HepG2 (cell line): ENCODE data around the gene SLC5A6.

Source experiments
- ATF7 ChIP-seq, 2 experiments: fragments of 450-650 bp in 1 of 2; sonication (generic) in 1 of 2; formaldehyde crosslinking in 1 of 2; IDR thresholded peaks; 2 replicates each; pipeline versions ENCODE4 v1.4.0 to v1.6.1; 2016 to 2020; ENCODE audit warnings: antibody characterized with exemption in 1 of 2, mild to moderate bottlenecking in 1 of 2, missing genetic modification reagents in 1 of 2
- BHLHE40 ChIP-seq: IDR thresholded peaks from 2 replicates; pipeline ENCODE4 v1.6.1; 2011; ENCODE audit warnings: low read length, improper control_type of control experiment
- CBX2 ChIP-seq, 2 experiments: fragments of 200-600 bp in 1 of 2; sonication (generic); formaldehyde crosslinking in 1 of 2; IDR thresholded peaks; 2 replicates each; pipeline versions ENCODE4 v1.7.0 to v1.8.1; 2018 to 2022; ENCODE audit warnings: low read depth in 2 of 2, low read length in 1 of 2, mild to moderate bottlenecking in 1 of 2, missing genetic modification reagents in 1 of 2
- CTCF ChIP-seq: sonication (generic); formaldehyde crosslinking; IDR thresholded peaks from 2 replicates; pipeline ENCODE4 v1.5.0; 2020; ENCODE audit warnings: mild to moderate bottlenecking, missing genetic modification reagents, moderate library complexity
- MXI1 ChIP-seq: IDR thresholded peaks from 3 replicates; pipeline ENCODE4 v1.6.1; 2012; ENCODE audit warnings: low read depth, low read length, inconsistent platforms, borderline replicate concordance
- SRSF1 ChIP-seq: fragments of 200-400 bp; formaldehyde crosslinking; optimal IDR thresholded peaks from 2 replicates; pipeline ENCODE3; 2017; ENCODE audit warnings: mild to moderate bottlenecking, low read depth, low read length, moderate library complexity
- TARDBP ChIP-seq: sonication (generic); formaldehyde crosslinking; IDR thresholded peaks from 2 replicates; pipeline ENCODE4 v1.8.0; 2022; ENCODE audit warnings: mild to moderate bottlenecking, missing genetic modification reagents
- TEAD2 ChIP-seq: sonication (generic); formaldehyde crosslinking; IDR thresholded peaks from 2 replicates; pipeline ENCODE4 v1.9.0; 2021; ENCODE audit warnings: missing genetic modification reagents
- ZBTB8A ChIP-seq: sonication (generic); formaldehyde crosslinking; IDR thresholded peaks from 2 replicates; pipeline ENCODE4 v1.4.0; 2020; ENCODE audit warnings: mild to moderate bottlenecking, low read depth, missing genetic modification reagents, borderline replicate concordance
- ZNF564 ChIP-seq: sonication (generic); formaldehyde crosslinking; IDR thresholded peaks from 2 replicates; pipeline ENCODE4 v1.8.1; 2023; ENCODE audit warnings: mild to moderate bottlenecking, missing genetic modification reagents
- ZNF839 ChIP-seq: sonication (generic); formaldehyde crosslinking; IDR thresholded peaks from 2 replicates; pipeline ENCODE4 v1.4.0; 2020; ENCODE audit warnings: missing genetic modification reagents, mild to moderate bottlenecking, borderline replicate concordance
- TF ChIP-seq, protein P1 (sequence below), 2 experiments: fragments of 450-650 bp in 1 of 2; sonication (generic) in 1 of 2; formaldehyde crosslinking; IDR thresholded peaks; 2 replicates each; pipeline versions ENCODE4 v1.5.0 to v1.8.0; 2020 to 2022; ENCODE audit warnings: mild to moderate bottlenecking in 1 of 2, missing genetic modification reagents in 1 of 2
- TF ChIP-seq, protein P2 (sequence below): sonication (generic); formaldehyde crosslinking; IDR thresholded peaks from 2 replicates; pipeline ENCODE4 v1.4.0; 2020; ENCODE audit warnings: missing genetic modification reagents
- TF ChIP-seq, protein P3 (sequence below): IDR thresholded peaks from 2 replicates; pipeline ENCODE4 v1.6.1; 2012; ENCODE audit warnings: low read length, improper control_type of control experiment

- TF ChIP-seq BHLHE40 (no peak), TEAD2 (no peak), SRSF1 (no peak), ZBTB8A (CRISPR knock-in tag) (no peak), CTCF (no peak), TARDBP (no peak), MXI1 (no peak), ZNF564 (no peak), CBX2 (IDR thresholded peaks at IDR 0.05; ENCODE audit: low read depth, low read length) (no peak), CBX2 (CRISPR knock-in tag; IDR thresholded peaks at IDR 0.05; ENCODE audit: low read depth) (no peak), ATF7 (IDR thresholded peaks at IDR 0.05) (no peak), ATF7 (CRISPR knock-in tag; IDR thresholded peaks at IDR 0.05) (no peak), ZNF839 (CRISPR knock-in tag) (no peak)
- TF ChIP-seq, protein P1, sequence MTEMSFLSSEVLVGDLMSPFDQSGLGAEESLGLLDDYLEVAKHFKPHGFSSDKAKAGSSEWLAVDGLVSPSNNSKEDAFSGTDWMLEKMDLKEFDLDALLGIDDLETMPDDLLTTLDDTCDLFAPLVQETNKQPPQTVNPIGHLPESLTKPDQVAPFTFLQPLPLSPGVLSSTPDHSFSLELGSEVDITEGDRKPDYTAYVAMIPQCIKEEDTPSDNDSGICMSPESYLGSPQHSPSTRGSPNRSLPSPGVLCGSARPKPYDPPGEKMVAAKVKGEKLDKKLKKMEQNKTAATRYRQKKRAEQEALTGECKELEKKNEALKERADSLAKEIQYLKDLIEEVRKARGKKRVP (CRISPR knock-in tag; IDR thresholded peaks at IDR 0.05), result no peak
- TF ChIP-seq, protein P2, sequence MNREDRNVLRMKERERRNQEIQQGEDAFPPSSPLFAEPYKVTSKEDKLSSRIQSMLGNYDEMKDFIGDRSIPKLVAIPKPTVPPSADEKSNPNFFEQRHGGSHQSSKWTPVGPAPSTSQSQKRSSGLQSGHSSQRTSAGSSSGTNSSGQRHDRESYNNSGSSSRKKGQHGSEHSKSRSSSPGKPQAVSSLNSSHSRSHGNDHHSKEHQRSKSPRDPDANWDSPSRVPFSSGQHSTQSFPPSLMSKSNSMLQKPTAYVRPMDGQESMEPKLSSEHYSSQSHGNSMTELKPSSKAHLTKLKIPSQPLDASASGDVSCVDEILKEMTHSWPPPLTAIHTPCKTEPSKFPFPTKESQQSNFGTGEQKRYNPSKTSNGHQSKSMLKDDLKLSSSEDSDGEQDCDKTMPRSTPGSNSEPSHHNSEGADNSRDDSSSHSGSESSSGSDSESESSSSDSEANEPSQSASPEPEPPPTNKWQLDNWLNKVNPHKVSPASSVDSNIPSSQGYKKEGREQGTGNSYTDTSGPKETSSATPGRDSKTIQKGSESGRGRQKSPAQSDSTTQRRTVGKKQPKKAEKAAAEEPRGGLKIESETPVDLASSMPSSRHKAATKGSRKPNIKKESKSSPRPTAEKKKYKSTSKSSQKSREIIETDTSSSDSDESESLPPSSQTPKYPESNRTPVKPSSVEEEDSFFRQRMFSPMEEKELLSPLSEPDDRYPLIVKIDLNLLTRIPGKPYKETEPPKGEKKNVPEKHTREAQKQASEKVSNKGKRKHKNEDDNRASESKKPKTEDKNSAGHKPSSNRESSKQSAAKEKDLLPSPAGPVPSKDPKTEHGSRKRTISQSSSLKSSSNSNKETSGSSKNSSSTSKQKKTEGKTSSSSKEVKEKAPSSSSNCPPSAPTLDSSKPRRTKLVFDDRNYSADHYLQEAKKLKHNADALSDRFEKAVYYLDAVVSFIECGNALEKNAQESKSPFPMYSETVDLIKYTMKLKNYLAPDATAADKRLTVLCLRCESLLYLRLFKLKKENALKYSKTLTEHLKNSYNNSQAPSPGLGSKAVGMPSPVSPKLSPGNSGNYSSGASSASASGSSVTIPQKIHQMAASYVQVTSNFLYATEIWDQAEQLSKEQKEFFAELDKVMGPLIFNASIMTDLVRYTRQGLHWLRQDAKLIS (CRISPR knock-in tag), result no peak
- TF ChIP-seq, protein P3, sequence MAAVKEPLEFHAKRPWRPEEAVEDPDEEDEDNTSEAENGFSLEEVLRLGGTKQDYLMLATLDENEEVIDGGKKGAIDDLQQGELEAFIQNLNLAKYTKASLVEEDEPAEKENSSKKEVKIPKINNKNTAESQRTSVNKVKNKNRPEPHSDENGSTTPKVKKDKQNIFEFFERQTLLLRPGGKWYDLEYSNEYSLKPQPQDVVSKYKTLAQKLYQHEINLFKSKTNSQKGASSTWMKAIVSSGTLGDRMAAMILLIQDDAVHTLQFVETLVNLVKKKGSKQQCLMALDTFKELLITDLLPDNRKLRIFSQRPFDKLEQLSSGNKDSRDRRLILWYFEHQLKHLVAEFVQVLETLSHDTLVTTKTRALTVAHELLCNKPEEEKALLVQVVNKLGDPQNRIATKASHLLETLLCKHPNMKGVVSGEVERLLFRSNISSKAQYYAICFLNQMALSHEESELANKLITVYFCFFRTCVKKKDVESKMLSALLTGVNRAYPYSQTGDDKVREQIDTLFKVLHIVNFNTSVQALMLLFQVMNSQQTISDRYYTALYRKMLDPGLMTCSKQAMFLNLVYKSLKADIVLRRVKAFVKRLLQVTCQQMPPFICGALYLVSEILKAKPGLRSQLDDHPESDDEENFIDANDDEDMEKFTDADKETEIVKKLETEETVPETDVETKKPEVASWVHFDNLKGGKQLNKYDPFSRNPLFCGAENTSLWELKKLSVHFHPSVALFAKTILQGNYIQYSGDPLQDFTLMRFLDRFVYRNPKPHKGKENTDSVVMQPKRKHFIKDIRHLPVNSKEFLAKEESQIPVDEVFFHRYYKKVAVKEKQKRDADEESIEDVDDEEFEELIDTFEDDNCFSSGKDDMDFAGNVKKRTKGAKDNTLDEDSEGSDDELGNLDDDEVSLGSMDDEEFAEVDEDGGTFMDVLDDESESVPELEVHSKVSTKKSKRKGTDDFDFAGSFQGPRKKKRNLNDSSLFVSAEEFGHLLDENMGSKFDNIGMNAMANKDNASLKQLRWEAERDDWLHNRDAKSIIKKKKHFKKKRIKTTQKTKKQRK, result no peak
Observed at GRCh38 chr2:27243391-27244130, 31.5 kb upstream of the SLC5A6 start.
